Measurements from ENCODE around the gene YIF1B. TPM values are rescaled to one million over a fixed set of nuclear protein-coding genes. Genes with fewer than 3 reads are reported as not detected.

YIF1B gene
- total RNA-seq, 2 donors from 2014 or later: 28.8 to 58.3 TPM

DNA sequence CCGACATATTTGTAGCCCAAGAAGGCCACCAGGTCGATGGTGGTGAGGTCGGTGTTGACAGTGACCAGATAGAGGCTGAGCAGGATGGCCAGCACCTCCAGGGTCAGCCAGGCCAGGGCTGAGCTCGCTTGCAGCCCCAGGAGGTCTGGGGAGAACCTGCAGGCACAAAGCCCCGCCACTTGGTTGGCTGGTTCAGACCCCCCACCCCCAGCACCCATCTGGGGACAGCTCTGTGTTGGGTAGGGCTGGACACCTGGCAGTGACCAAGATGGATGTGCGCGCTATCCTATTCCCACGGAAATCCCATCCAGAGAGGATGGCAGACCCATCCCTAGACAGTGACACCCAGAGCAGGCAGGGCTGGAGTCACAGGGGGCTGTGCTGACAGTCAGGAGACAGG, 8.2 kb downstream of the YIF1B start:
- TF ChIP-seq, protein P1, sequence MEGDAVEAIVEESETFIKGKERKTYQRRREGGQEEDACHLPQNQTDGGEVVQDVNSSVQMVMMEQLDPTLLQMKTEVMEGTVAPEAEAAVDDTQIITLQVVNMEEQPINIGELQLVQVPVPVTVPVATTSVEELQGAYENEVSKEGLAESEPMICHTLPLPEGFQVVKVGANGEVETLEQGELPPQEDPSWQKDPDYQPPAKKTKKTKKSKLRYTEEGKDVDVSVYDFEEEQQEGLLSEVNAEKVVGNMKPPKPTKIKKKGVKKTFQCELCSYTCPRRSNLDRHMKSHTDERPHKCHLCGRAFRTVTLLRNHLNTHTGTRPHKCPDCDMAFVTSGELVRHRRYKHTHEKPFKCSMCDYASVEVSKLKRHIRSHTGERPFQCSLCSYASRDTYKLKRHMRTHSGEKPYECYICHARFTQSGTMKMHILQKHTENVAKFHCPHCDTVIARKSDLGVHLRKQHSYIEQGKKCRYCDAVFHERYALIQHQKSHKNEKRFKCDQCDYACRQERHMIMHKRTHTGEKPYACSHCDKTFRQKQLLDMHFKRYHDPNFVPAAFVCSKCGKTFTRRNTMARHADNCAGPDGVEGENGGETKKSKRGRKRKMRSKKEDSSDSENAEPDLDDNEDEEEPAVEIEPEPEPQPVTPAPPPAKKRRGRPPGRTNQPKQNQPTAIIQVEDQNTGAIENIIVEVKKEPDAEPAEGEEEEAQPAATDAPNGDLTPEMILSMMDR (IDR thresholded peaks at IDR 0.05): no peak
- no peak overlapping the region for H3K27ac ChIP-seq
- intact Hi-C loops (cut with DNase I): no loop called here
- H3K4me3 ChIP-seq: no peak overlapping the region
- no peak for DNase-seq
- H3K36me3 ChIP-seq: no peaks in the 10 kb centered on the region
- no peaks in the 10 kb centered on the region for H3K4me1 ChIP-seq
- no peaks in the 10 kb centered on the region for H3K9me3 ChIP-seq
- H3K27me3 ChIP-seq: no peaks in the 10 kb centered on the region
- peak overlapping the region in 1 of 2 donors; percentile 12 for H3K9ac ChIP-seq (ENCODE audit: low read depth in 2 of 2, low read length in 2 of 2)

DNA sequence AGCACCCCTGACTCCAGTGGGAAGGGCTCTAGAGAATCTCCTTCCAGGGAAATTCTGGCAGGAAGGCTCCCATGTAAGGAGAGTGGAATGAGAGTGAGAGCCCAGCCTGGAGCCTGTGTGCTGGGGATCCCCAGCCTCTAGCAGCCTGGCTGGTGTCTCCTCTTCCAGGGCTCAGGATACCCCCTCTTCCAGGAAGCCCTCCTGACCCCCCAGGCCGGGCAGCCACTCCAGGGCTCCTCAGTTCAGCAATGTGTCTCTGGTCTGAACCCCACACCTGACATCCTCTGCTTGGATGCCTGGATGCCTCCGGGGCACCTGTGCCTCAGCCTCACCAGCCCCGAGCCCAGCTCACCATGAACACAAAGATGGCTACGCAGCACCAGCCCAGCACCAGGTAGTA, 8.7 kb downstream of the YIF1B start:
- DNase-seq: no peak
- Histone ChIP-seq H3K9me3 (no peaks in the 10 kb centered on the region), H3K27me3 (no peaks in the 10 kb centered on the region), H3K4me3 (no peak overlapping the region), H3K4me1 (no peaks in the 10 kb centered on the region), H3K9ac (ENCODE audit: low read depth in 2 of 2, low read length in 2 of 2) (no peak overlapping the region), H3K36me3 (no peaks in the 10 kb centered on the region), H3K27ac (no peak overlapping the region)
- TF ChIP-seq, protein P1 (IDR thresholded peaks at IDR 0.05): no peak
- intact Hi-C loops (cut with DNase I): no loop called here

DNA sequence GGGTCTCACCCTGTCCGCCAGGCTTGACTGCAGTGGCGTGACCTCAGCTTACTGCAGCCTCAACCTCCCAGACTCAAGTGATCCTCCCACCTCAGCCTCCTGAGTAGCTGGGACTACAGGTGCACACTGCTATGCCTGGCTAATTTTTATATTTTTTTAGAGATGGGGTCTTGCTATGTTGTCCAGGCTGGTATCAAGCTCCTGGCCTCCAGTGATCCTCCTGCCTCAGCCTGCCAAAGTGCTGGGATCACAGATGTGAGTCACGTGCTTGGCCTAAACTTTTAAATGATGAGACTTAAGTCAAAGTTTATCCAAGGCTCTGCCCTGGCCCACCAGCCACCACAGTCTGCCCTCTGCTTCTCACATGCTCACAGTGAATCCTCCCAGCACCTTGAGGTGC, 9.5 kb downstream of the YIF1B start:
- no peaks in the 10 kb centered on the region for H3K27me3 ChIP-seq
- H3K9ac ChIP-seq (ENCODE audit: low read depth in 2 of 2, low read length in 2 of 2): no peak overlapping the region
- TF ChIP-seq, protein P1 (IDR thresholded peaks at IDR 0.05): no peak
- H3K9me3 ChIP-seq: no peaks in the 10 kb centered on the region
- H3K36me3 ChIP-seq: no peaks in the 10 kb centered on the region
- H3K4me1 ChIP-seq: no peaks in the 10 kb centered on the region
- intact Hi-C loops (cut with DNase I): no loop called here
- no peak overlapping the region for H3K27ac ChIP-seq
- DNase-seq: no peak
- no peak overlapping the region for H3K4me3 ChIP-seq

DNA sequence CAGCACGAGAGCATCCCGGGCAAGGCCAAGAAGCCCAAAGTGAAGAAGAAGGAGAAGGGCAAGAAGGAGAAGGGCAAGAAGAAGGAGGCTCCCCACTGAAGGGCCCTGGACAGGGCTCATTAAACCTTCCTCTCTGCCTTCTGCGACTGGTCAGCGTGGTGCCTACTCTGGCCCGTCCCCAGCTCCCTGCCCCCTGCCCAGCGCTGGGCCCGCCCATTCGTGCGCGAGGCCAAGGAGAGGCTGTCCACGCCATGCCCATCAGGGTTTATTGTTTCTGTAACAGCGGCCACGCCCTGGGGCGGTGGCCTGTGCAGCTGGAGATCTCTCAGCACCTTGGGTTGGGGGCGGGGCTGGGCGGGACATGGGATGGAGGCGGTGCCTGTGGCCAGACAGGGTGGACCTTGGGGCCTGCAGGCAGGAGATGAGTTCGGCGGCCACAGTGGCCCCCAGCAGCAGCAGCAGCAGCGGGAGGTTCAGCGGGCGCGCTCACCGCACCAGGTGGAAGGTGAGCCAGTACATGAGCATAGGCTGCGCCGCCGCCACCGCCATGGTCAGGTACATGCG, 10.8 kb downstream of the YIF1B start:
- intact Hi-C loops (cut with DNase I): no loop called here

DNA sequence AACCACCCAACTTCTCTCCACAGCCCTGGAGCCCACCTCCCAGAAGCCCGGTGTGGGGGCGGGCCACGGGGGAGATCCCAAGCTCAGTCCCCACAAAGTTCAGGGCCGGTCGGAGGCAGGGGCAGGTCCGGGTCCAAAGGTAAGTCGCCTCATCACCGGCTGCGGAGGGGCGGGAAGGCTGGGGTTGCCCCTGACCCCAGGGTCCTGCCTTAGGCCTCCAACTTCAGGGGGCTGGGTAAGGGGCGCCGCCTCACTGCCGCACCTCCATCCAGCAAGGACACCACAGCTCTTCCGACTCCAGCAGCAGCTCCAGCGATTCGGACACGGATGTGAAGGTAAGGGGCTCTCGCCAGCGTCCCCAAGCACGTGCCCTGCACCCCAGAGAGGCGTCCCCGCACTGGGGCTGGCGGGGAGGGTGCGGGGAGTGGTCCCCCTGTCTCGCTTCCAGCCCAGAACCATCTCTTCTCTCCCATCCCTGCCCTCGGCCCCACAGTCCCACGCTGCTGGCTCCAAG, 11.3 kb downstream of the YIF1B start:
- Histone ChIP-seq H3K9me3 (no peaks in the 10 kb centered on the region), H3K9ac (ENCODE audit: low read depth in 2 of 2, low read length in 2 of 2) (peak overlapping the region; percentile 84 to 98), H3K4me3 (peak overlapping the region; percentile 42), H3K27me3 (no peaks in the 10 kb centered on the region), H3K4me1 (no peaks in the 10 kb centered on the region), H3K27ac (peak overlapping the region; percentile 84), H3K36me3 (no peaks in the 10 kb centered on the region)
- intact Hi-C loops (cut with DNase I): no loop called here
- no peak for DNase-seq
- TF ChIP-seq, protein P1 (IDR thresholded peaks at IDR 0.05): no peak

More for the DNA sequence above, 10.8 kb downstream of the YIF1B start:
- DNase-seq: peak; percentile 96
- Histone ChIP-seq H3K9me3 (no peaks in the 10 kb centered on the region), H3K9ac (ENCODE audit: low read depth in 2 of 2, low read length in 2 of 2) (peak overlapping the region; percentile 84 to 98), H3K27ac (peak overlapping the region; percentile 84), H3K4me1 (no peaks in the 10 kb centered on the region), H3K36me3 (no peaks in the 10 kb centered on the region), H3K27me3 (no peaks in the 10 kb centered on the region), H3K4me3 (peak overlapping the region; percentile 42)
- TF ChIP-seq, protein P1 (IDR thresholded peaks at IDR 0.05): no peak

Measured in colonic mucosa (tissue), 4 donors.